Heart right ventricle (tissue), 16 donors: ENCODE measurements around the gene UNC5B. TPM values are rescaled to one million over a fixed set of nuclear protein-coding genes. Genes with fewer than 3 reads are reported as not detected.
A peak's percentile ranks its signal among the peaks of the same experiment; 100 is the strongest.

ENCODE experiments used
- ATAC-seq, 8 donors: fragments of 200-7000 bp; cut with Tn5 transposase; one replicate each; pipeline ENCODE4 v1.9.1; 2020; ENCODE audit warnings: mild to moderate bottlenecking in 8 of 8, moderate library complexity in 8 of 8, moderate number of reproducible peaks in 1 of 8
- DNase-seq, 2 donors: peaks; one replicate each; pipeline ENCODE4 v3.0.0-alpha.2; 2020
- H3K27ac ChIP-seq, 10 donors: fragments of 200-600 bp; sonication (generic) in 2 of 10; one replicate each; pipeline versions ENCODE4 v1.5.0 to v1.8.0; 2020 to 2022; ENCODE audit warnings: mild to moderate bottlenecking in 3 of 10
- H3K27me3 ChIP-seq, 7 donors: fragments of 200-600 bp; one replicate each; pipeline ENCODE4 v1.8.0; 2021 to 2022; ENCODE audit warnings: mild to moderate bottlenecking in 2 of 7
- H3K36me3 ChIP-seq, 9 donors: fragments of 200-600 bp; sonication (generic) in 1 of 9; one replicate each; pipeline versions ENCODE4 v1.5.0 to v1.8.0; 2020 to 2022; ENCODE audit warnings: mild to moderate bottlenecking in 2 of 9
- H3K4me1 ChIP-seq, 9 donors: fragments of 200-600 bp; sonication (generic) in 1 of 9; one replicate each; pipeline versions ENCODE4 v1.5.0 to v1.8.0; 2020 to 2022; ENCODE audit warnings: mild to moderate bottlenecking in 4 of 9
- H3K4me3 ChIP-seq, 10 donors: fragments of 200-600 bp; sonication (generic) in 2 of 10; one replicate each; pipeline versions ENCODE4 v1.5.0 to v1.8.0; 2020 to 2022; ENCODE audit warnings: mild to moderate bottlenecking in 7 of 10, moderate library complexity in 2 of 10
- H3K9me3 ChIP-seq, 11 donors: fragments of 200-600 bp in 10 of 11; sonication (generic) in 2 of 11; one replicate each; pipeline versions ENCODE4 v1.5.0 to v1.8.0; 2013 to 2022; ENCODE audit warnings: mild to moderate bottlenecking in 2 of 11, control low read depth in 1 of 11, moderate library complexity in 1 of 11
- CTCF ChIP-seq, 9 donors: fragments of 200-600 bp; sonication (generic) in 2 of 9; IDR thresholded peaks; one replicate each; pipeline versions ENCODE4 v1.5.0 to v1.8.0; 2021 to 2022; ENCODE audit warnings: antibody characterized with exemption in 9 of 9, mild to moderate bottlenecking in 5 of 9, moderate library complexity in 1 of 9
- WGBS, 2 donors: extraction: QIAGEN DNeasy Blood & Tissue Kit; methylation state at CpG; one replicate each; pipeline ENCODE4 v1.1.7; 2013; ENCODE audit warnings: inconsistent platforms in 1 of 2; 5-methylcytosine and 5-hydroxymethylcytosine counted together
- intact Hi-C, 10 donors: fragments of 100-400 bp; cut with DNase I; formaldehyde crosslinking; loops; one replicate each; pipeline versions ENCODE4 v1.11.1 to v1.14.2; 2022
- polyA plus RNA-seq, 2 donors: library from polyadenylated mRNA; stranded (reverse); fragments of 200-250 nt; gene quantifications; one replicate each; pipeline ENCODE4 v1.2.3, GENCODE V29; 2013
- total RNA-seq, 10 donors: library from RNA; stranded (reverse); fragmentation: NEBNext Ultra II Directional in 3 of 10; extraction: Animal tissue kit (Norgen Biotek cat#: 25700) in 3 of 10; gene quantifications; one replicate each; pipeline versions ENCODE4 v1.2.1 to v1.2.4, GENCODE V29; 2021 to 2023
- donor health status: Arrhythmogenic right ventricular cardiomyopathy.
- donor health status: ischemic (EF 13 %, LVEDD 7.1; RV severe dilation, severe dysfunction).
- donor health status: healthy with polysubstance abuse.
- donor health status: DM: no; HTN: yes; CAD: no.
- donor health status: DM: no; HTN: no; CAD: no.
- donor health status: ischemic (EF 25% LVEDD 6.9; RV normal size, moderate dysfunction).
- donor health status: ischemic (EF 25% LVEDD 5.7; RV mildly dilated, moderate dysfunction).
- donor health status: healthy.
- donor health status: DM: yes; HTN: yes; CAD: no.
- donor health status: Ischemic cardiomyopathy.
- donor health status: ischemic (EF 35%, LVEDD 5.7; RV mildly dilated, moderate dysfunction).
- donor health status: nonischemic (EF 11% LVEDD 7.7; RV severe dilation, severe dysfunction).
- donor health status: DM: yes; HTN: yes; CAD: no.
- donor health status: PGD.
- donor health status: ischemic (EF 29% LVEDD 5.4; RV normal size, mild dysfunction).
- donor health status: nonischemic (EF 23%, LVEDD 6.1; RV moderate dilation, normal function).

The UNC5B gene
- total and polyA plus RNA-seq, 12 donors = 3.3 to 20.6 (median 12.1) TPM

GRCh38 chr10:71265618-71266146, 53.3 kb downstream of the UNC5B start:
- ATAC-seq (no peak), DNase-seq (no peak)
- Histone ChIP-seq H3K36me3 (no peaks in the 10 kb centered on the region), H3K27ac (peak overlapping the region in 6 of 10 donors; percentile 11 to 62 (median 40)), H3K27me3 (no peaks in the 10 kb centered on the region), H3K4me1 (peaks cover 35 to 100% (median 94%) of the 10 kb centered on the region in 9 donors), H3K4me3 (no peak overlapping the region), H3K9me3 (no peaks in the 10 kb centered on the region)
- WGBS, 2 donors = 69% methylated on average over 9 of the region's 9 CpGs
- intact Hi-C loops = loop anchor here in 5 of 10 donors (5.0 to 10.0 kb wide), 4 partner anchors 33 to 363 kb away; partner anchors contain the start of gene UNC5B (in 1 of the 5)
- no peak for TF ChIP-seq CTCF (IDR thresholded peaks at IDR 0.05)

- Histone ChIP-seq H3K27me3 (no peaks in the 10 kb centered on the region), H3K36me3 (no peaks in the 10 kb centered on the region), H3K4me1 (peaks cover 33 to 100% (median 90%) of the 10 kb centered on the region in 9 donors), H3K27ac (peak overlapping the region in 6 of 10 donors; percentile 5 to 62 (median 32)), H3K9me3 (no peaks in the 10 kb centered on the region), H3K4me3 (no peak overlapping the region)
- intact Hi-C loops = loop anchor here in 5 of 10 donors (5.0 to 10.0 kb wide), 4 partner anchors 34 to 364 kb away; partner anchors contain the start of gene UNC5B (in 1 of the 5)
- DNase-seq (peak in 1 of 2 donors; percentile 63), ATAC-seq (peak in 2 of 8 donors; percentile 18 to 60)
- 63 to 67% methylated on average over 18 of the region's 18 CpGs for WGBS, 2 donors
- no peak for TF ChIP-seq CTCF (IDR thresholded peaks at IDR 0.05)
Observed at GRCh38 chr10:71266147-71266917, 54.0 kb downstream of the UNC5B start.

- no peak overlapping the region for H3K4me3 ChIP-seq
- H3K27me3 ChIP-seq = no peaks in the 10 kb centered on the region
- no peak for TF ChIP-seq CTCF (IDR thresholded peaks at IDR 0.05)
- no peaks in the 10 kb centered on the region for H3K36me3 ChIP-seq
- peak overlapping the region in 5 of 10 donors; percentile 58 to 85 (median 74) for H3K27ac ChIP-seq
- no peaks in the 10 kb centered on the region for H3K9me3 ChIP-seq
- WGBS, 2 donors = 91 to 95% methylated on average over 8 of the region's 8 CpGs
- ATAC-seq (no peak), DNase-seq (no peak)
- intact Hi-C loops = loop anchor here in 5 of 10 donors (5.0 to 10.0 kb wide), 4 partner anchors 35 to 365 kb away; partner anchors contain the start of gene UNC5B (in 1 of the 5)
- peaks cover 33 to 100% (median 84%) of the 10 kb centered on the region in 9 donors for H3K4me1 ChIP-seq
Observed at GRCh38 chr10:71266918-71267442, 54.6 kb downstream of the UNC5B start.

- DNase-seq = no peak
- H3K27ac ChIP-seq = peak overlapping the region in 8 of 10 donors; percentile 43 to 87 (median 76)
- 96 to 99% methylated on average over 5 of the region's 5 CpGs for WGBS, 2 donors
- intact Hi-C loops = loop anchor here in 9 of 10 donors (1.0 to 10.0 kb wide), 6 partner anchors 35 to 365 kb away; partner anchors contain the start of gene UNC5B (in 5 of the 9)
- H3K27me3 ChIP-seq = no peaks in the 10 kb centered on the region
- H3K9me3 ChIP-seq = no peaks in the 10 kb centered on the region
- no peak for ATAC-seq
- no peak overlapping the region for H3K4me3 ChIP-seq
- no peak for TF ChIP-seq CTCF (IDR thresholded peaks at IDR 0.05)
- H3K36me3 ChIP-seq = no peaks in the 10 kb centered on the region
- peaks cover 33 to 100% (median 82%) of the 10 kb centered on the region in 9 donors for H3K4me1 ChIP-seq
Observed at GRCh38 chr10:71267508-71268240, 55.3 kb downstream of the UNC5B start.
